ENCODE measurements around the gene EEF1AKMT3.

Gene EEF1AKMT3

GRCh38 chr12:57735952-57736740 lies 36.3 kb upstream of the EEF1AKMT3 start:
- Histone ChIP-seq H3K36me3 (ENCODE audit: control insufficient read depth in 2 of 2, insufficient read depth in 2 of 2, low read length in 2 of 2) (peaks cover 0 to 3% of the 10 kb centered on the region in 2 donors), H3K27me3 (ENCODE audit: control insufficient read depth in 2 of 2, insufficient read depth in 2 of 2, low read length in 2 of 2) (peaks cover 38 to 51% of the 10 kb centered on the region in 2 donors), H3K4me3 (ENCODE audit: low read length in 2 of 2) (no peak overlapping the region), H3K27ac (ENCODE audit: low read depth in 2 of 2, low read length in 2 of 2) (no peak overlapping the region), H3K9ac (ENCODE audit: low read depth in 1 of 2, low read length in 2 of 2) (no peak overlapping the region), H3K9me3 (ENCODE audit: control insufficient read depth in 2 of 2, low read length in 2 of 2) (no peaks in the 10 kb centered on the region), H3K4me1 (ENCODE audit: control insufficient read depth in 2 of 2, insufficient read depth in 2 of 2, low read length in 2 of 2) (peaks cover 0 to 4% of the 10 kb centered on the region in 2 donors)

- peaks cover 38 to 59% of the 10 kb centered on the region in 2 donors for H3K27me3 ChIP-seq (ENCODE audit: control insufficient read depth in 2 of 2, insufficient read depth in 2 of 2, low read length in 2 of 2)
- no peak overlapping the region for H3K4me3 ChIP-seq (ENCODE audit: low read length in 2 of 2)
- no peak overlapping the region for H3K27ac ChIP-seq (ENCODE audit: low read depth in 2 of 2, low read length in 2 of 2)
Observed at GRCh38 chr12:57736741-57737466, 35.5 kb upstream of the EEF1AKMT3 start.

GRCh38 chr12:57737467-57738460 lies 34.6 kb upstream of the EEF1AKMT3 start:
- H3K9ac ChIP-seq (ENCODE audit: low read depth in 1 of 2, low read length in 2 of 2) = no peak overlapping the region
- H3K27me3 ChIP-seq (ENCODE audit: control insufficient read depth in 2 of 2, insufficient read depth in 2 of 2, low read length in 2 of 2) = peaks cover 35 to 62% of the 10 kb centered on the region in 2 donors
- H3K36me3 ChIP-seq (ENCODE audit: control insufficient read depth in 2 of 2, insufficient read depth in 2 of 2, low read length in 2 of 2) = no peaks in the 10 kb centered on the region
- no peak overlapping the region for H3K27ac ChIP-seq (ENCODE audit: low read depth in 2 of 2, low read length in 2 of 2)
- peaks cover 2 to 8% of the 10 kb centered on the region in 2 donors for H3K4me1 ChIP-seq (ENCODE audit: control insufficient read depth in 2 of 2, insufficient read depth in 2 of 2, low read length in 2 of 2)
- H3K9me3 ChIP-seq (ENCODE audit: control insufficient read depth in 2 of 2, low read length in 2 of 2) = no peaks in the 10 kb centered on the region
- no peak overlapping the region for H3K4me3 ChIP-seq (ENCODE audit: low read length in 2 of 2)

More at GRCh38 chr12:57736741-57737466, 35.5 kb upstream of the EEF1AKMT3 start:
- Histone ChIP-seq H3K36me3 (ENCODE audit: control insufficient read depth in 2 of 2, insufficient read depth in 2 of 2, low read length in 2 of 2) (no peaks in the 10 kb centered on the region), H3K9me3 (ENCODE audit: control insufficient read depth in 2 of 2, low read length in 2 of 2) (no peaks in the 10 kb centered on the region), H3K4me1 (ENCODE audit: control insufficient read depth in 2 of 2, insufficient read depth in 2 of 2, low read length in 2 of 2) (peaks cover 0 to 4% of the 10 kb centered on the region in 2 donors), H3K9ac (ENCODE audit: low read depth in 1 of 2, low read length in 2 of 2) (no peak overlapping the region)

GRCh38 chr12:57738661-57739237 lies 33.7 kb upstream of the EEF1AKMT3 start, which contains the start of gene AGAP2:
TSS of gene AGAP2 (minus strand) at chr12:57738742. CDS start at chr12:57738246, 496 bp downstream.
- H3K9ac ChIP-seq (ENCODE audit: low read depth in 1 of 2, low read length in 2 of 2) = no peak within 1 kb of the TSS
- H3K27ac ChIP-seq (ENCODE audit: low read depth in 2 of 2, low read length in 2 of 2) = no peak within 1 kb of the TSS
- no peak within 1 kb of the TSS for H3K4me3 ChIP-seq (ENCODE audit: low read length in 2 of 2)
- H3K9me3 ChIP-seq (ENCODE audit: control insufficient read depth in 2 of 2, low read length in 2 of 2) = no peaks in the 10 kb centered on the region
- H3K27me3 ChIP-seq (ENCODE audit: control insufficient read depth in 2 of 2, insufficient read depth in 2 of 2, low read length in 2 of 2) = peaks cover 35 to 60% of the 10 kb centered on the region in 2 donors
- H3K36me3 ChIP-seq (ENCODE audit: control insufficient read depth in 2 of 2, insufficient read depth in 2 of 2, low read length in 2 of 2) = no peaks in the 10 kb centered on the region
- peaks cover 2 to 8% of the 10 kb centered on the region in 2 donors for H3K4me1 ChIP-seq (ENCODE audit: control insufficient read depth in 2 of 2, insufficient read depth in 2 of 2, low read length in 2 of 2)

GRCh38 chr12:57739387-57739786 lies 33.0 kb upstream of the EEF1AKMT3 start:
- H3K4me3 ChIP-seq (ENCODE audit: low read length in 2 of 2) = no peak overlapping the region
- no peak overlapping the region for H3K27ac ChIP-seq (ENCODE audit: low read depth in 2 of 2, low read length in 2 of 2)
- H3K9me3 ChIP-seq (ENCODE audit: control insufficient read depth in 2 of 2, low read length in 2 of 2) = no peaks in the 10 kb centered on the region
- H3K36me3 ChIP-seq (ENCODE audit: control insufficient read depth in 2 of 2, insufficient read depth in 2 of 2, low read length in 2 of 2) = no peaks in the 10 kb centered on the region
- peaks cover 29 to 54% of the 10 kb centered on the region in 2 donors for H3K27me3 ChIP-seq (ENCODE audit: control insufficient read depth in 2 of 2, insufficient read depth in 2 of 2, low read length in 2 of 2)
- peaks cover 8 to 11% of the 10 kb centered on the region in 2 donors for H3K4me1 ChIP-seq (ENCODE audit: control insufficient read depth in 2 of 2, insufficient read depth in 2 of 2, low read length in 2 of 2)
- no peak overlapping the region for H3K9ac ChIP-seq (ENCODE audit: low read depth in 1 of 2, low read length in 2 of 2)

GRCh38 chr12:57739914-57740538 lies 32.4 kb upstream of the EEF1AKMT3 start:
- no peaks in the 10 kb centered on the region for H3K9me3 ChIP-seq (ENCODE audit: control insufficient read depth in 2 of 2, low read length in 2 of 2)
- H3K27me3 ChIP-seq (ENCODE audit: control insufficient read depth in 2 of 2, insufficient read depth in 2 of 2, low read length in 2 of 2) = peaks cover 24 to 50% of the 10 kb centered on the region in 2 donors
- peaks cover 10 to 11% of the 10 kb centered on the region in 2 donors for H3K4me1 ChIP-seq (ENCODE audit: control insufficient read depth in 2 of 2, insufficient read depth in 2 of 2, low read length in 2 of 2)
- no peak overlapping the region for H3K4me3 ChIP-seq (ENCODE audit: low read length in 2 of 2)
- no peak overlapping the region for H3K27ac ChIP-seq (ENCODE audit: low read depth in 2 of 2, low read length in 2 of 2)
- no peaks in the 10 kb centered on the region for H3K36me3 ChIP-seq (ENCODE audit: control insufficient read depth in 2 of 2, insufficient read depth in 2 of 2, low read length in 2 of 2)
- H3K9ac ChIP-seq (ENCODE audit: low read depth in 1 of 2, low read length in 2 of 2) = no peak overlapping the region

GRCh38 chr12:57740656-57741412 lies 31.6 kb upstream of the EEF1AKMT3 start:
- Histone ChIP-seq H3K4me1 (ENCODE audit: control insufficient read depth in 2 of 2, insufficient read depth in 2 of 2, low read length in 2 of 2) (peaks cover 15 to 17% of the 10 kb centered on the region in 2 donors), H3K36me3 (ENCODE audit: control insufficient read depth in 2 of 2, insufficient read depth in 2 of 2, low read length in 2 of 2) (no peaks in the 10 kb centered on the region), H3K9ac (ENCODE audit: low read depth in 1 of 2, low read length in 2 of 2) (no peak overlapping the region), H3K27ac (ENCODE audit: low read depth in 2 of 2, low read length in 2 of 2) (no peak overlapping the region), H3K27me3 (ENCODE audit: control insufficient read depth in 2 of 2, insufficient read depth in 2 of 2, low read length in 2 of 2) (peaks cover 17 to 42% of the 10 kb centered on the region in 2 donors), H3K4me3 (ENCODE audit: low read length in 2 of 2) (peak overlapping the region in 1 of 2 donors; percentile 80), H3K9me3 (ENCODE audit: control insufficient read depth in 2 of 2, low read length in 2 of 2) (no peaks in the 10 kb centered on the region)

- Histone ChIP-seq H3K27ac (ENCODE audit: low read depth in 2 of 2, low read length in 2 of 2) (peak overlapping the region in 1 of 2 donors; percentile 45), H3K27me3 (ENCODE audit: control insufficient read depth in 2 of 2, insufficient read depth in 2 of 2, low read length in 2 of 2) (peaks cover 14 to 36% of the 10 kb centered on the region in 2 donors), H3K4me1 (ENCODE audit: control insufficient read depth in 2 of 2, insufficient read depth in 2 of 2, low read length in 2 of 2) (peaks cover 16 to 17% of the 10 kb centered on the region in 2 donors), H3K4me3 (ENCODE audit: low read length in 2 of 2) (peak overlapping the region; percentile 44 to 80), H3K36me3 (ENCODE audit: control insufficient read depth in 2 of 2, insufficient read depth in 2 of 2, low read length in 2 of 2) (no peaks in the 10 kb centered on the region), H3K9me3 (ENCODE audit: control insufficient read depth in 2 of 2, low read length in 2 of 2) (no peaks in the 10 kb centered on the region), H3K9ac (ENCODE audit: low read depth in 1 of 2, low read length in 2 of 2) (peak overlapping the region; percentile 5 to 27)
Observed at GRCh38 chr12:57741413-57741789, 31.0 kb upstream of the EEF1AKMT3 start.
